HG02642 (cell line): Measurements from ENCODE around the gene TLR7.

Source experiments
- ATAC-seq: cut with Tn5 transposase; IDR thresholded peaks from one replicate; pipeline ENCODE4 v1.9.1; 2021; ENCODE audit warnings: mild to moderate bottlenecking; ENCODE audit not compliant: unreplicated experiment, poor library complexity

The TLR7 gene

GRCh38 chrX:12866451-12867377, at the start of gene TLR7:
Gene TLR7 (plus strand): TSS chrX:12867072. CDS start chrX:12867579, 507 bp downstream.
- ATAC-seq = peak; percentile 41

- ATAC-seq = no peak
These were observed 49.3 kb upstream of the TLR7 start for GRCh38 chrX:12817528-12817927.

GRCh38 chrX:12819222-12819621, 47.6 kb upstream of the TLR7 start:
- no peak for ATAC-seq

GRCh38 chrX:12820737-12821136, 46.1 kb upstream of the TLR7 start:
- ATAC-seq = no peak

GRCh38 chrX:12824944-12825343, 41.9 kb upstream of the TLR7 start:
- ATAC-seq = no peak

GRCh38 chrX:12825801-12826200, 41.1 kb upstream of the TLR7 start:
- ATAC-seq = no peak

GRCh38 chrX:12843061-12843667, 23.7 kb upstream of the TLR7 start:
- no peak for ATAC-seq

- ATAC-seq = peak; percentile 93
These were observed 23.1 kb upstream of the TLR7 start for GRCh38 chrX:12843668-12844279.

- peak; percentile 28 for ATAC-seq
These were observed 22.6 kb upstream of the TLR7 start for GRCh38 chrX:12844319-12844718.

- ATAC-seq = no peak
These were observed 1.5 kb upstream of the TLR7 start for GRCh38 chrX:12865359-12865758.

GRCh38 chrX:12867685-12868084, 813 bp downstream of the TLR7 start:
- no peak for ATAC-seq

GRCh38 chrX:12868747-12869146, 1.9 kb downstream of the TLR7 start:
- peak; percentile 68 for ATAC-seq

GRCh38 chrX:12871257-12871656, 4.4 kb downstream of the TLR7 start:
- ATAC-seq = no peak

- no peak for ATAC-seq
These were observed 5.9 kb downstream of the TLR7 start for GRCh38 chrX:12872741-12873140.

GRCh38 chrX:12874581-12874980, 7.7 kb downstream of the TLR7 start:
- no peak for ATAC-seq

GRCh38 chrX:12877386-12877785, 10.5 kb downstream of the TLR7 start:
- ATAC-seq = no peak

GRCh38 chrX:12878536-12878935, 11.7 kb downstream of the TLR7 start:
- ATAC-seq = no peak

- ATAC-seq = no peak
These were observed 15.0 kb downstream of the TLR7 start for GRCh38 chrX:12881914-12882313.

GRCh38 chrX:12885508-12885907, 18.6 kb downstream of the TLR7 start:
- ATAC-seq = no peak

GRCh38 chrX:12886545-12886944, 19.7 kb downstream of the TLR7 start:
- no peak for ATAC-seq

GRCh38 chrX:12887141-12887540, 20.3 kb downstream of the TLR7 start:
- no peak for ATAC-seq
